Spleen (tissue), 7 donors: ENCODE measurements around the gene ADGRE1.

Experiments used
- CTCF ChIP-seq, 11 experiments: fragments of 200-600 bp in 7 of 11; fragments of 450-650 bp in 4 of 11; sonication (generic) in 4 of 11; IDR thresholded peaks in 8 of 11; conservative IDR thresholded peaks in 3 of 11; 1 replicate in 7 of 11; 2 replicates in 4 of 11; pipeline versions ENCODE4 v1.4.0 to v1.8.0; 2016 to 2021; ENCODE audit warnings: antibody characterized with exemption in 11 of 11, inconsistent platforms in 4 of 11, mild to moderate bottlenecking in 1 of 11
- POLR2AphosphoS5 ChIP-seq, 3 donors: sonication (generic); formaldehyde crosslinking; IDR thresholded peaks; one replicate each; pipeline ENCODE4 v1.5.1; 2017; ENCODE audit warnings: antibody characterized with exemption in 3 of 3
- donor health status: DM: no; HTN: no; CAD: no; lungs with moderate emphysema.
- donor health status: DM: no; HTN: no; CAD: no.
- donor health status: DM: no; HTN: no; CAD: no.

- TF ChIP-seq CTCF (IDR thresholded peaks at IDR 0.05 in 8 of 11, conservative IDR thresholded peaks at IDR 0.05 in 3 of 11) = no peak
- no peak for TF ChIP-seq POLR2AphosphoS5 (IDR thresholded peaks at IDR 0.05)
Observed at GRCh38 chr19:6891761-6892385, 4.5 kb downstream of the ADGRE1 start.
